Right cardiac atrium (tissue), 5 donors: Measurements from ENCODE around the gene PLA2G2E. TPM values are rescaled to one million over a fixed set of nuclear protein-coding genes. Genes with fewer than 3 reads are reported as not detected.

ENCODE experiments used
- ATAC-seq, 2 donors: fragments of 200-7000 bp; cut with Tn5 transposase; one replicate each; pipeline versions ENCODE4 v1.8.0 to v1.9.1; 2020; ENCODE audit warnings: moderate library complexity in 2 of 2, mild to moderate bottlenecking in 1 of 2
- DNase-seq, 3 donors: peaks; one replicate each; pipeline ENCODE4 v3.0.0-alpha.2; 2020
- H3K27ac ChIP-seq: one replicate; pipeline ENCODE4 v1.5.1; 2013; ENCODE audit warnings: mild to moderate bottlenecking, low read length, control low read depth, moderate library complexity
- H3K27me3 ChIP-seq: one replicate; pipeline ENCODE4 v1.6.1; 2013; ENCODE audit not compliant: control insufficient read depth, insufficient read depth
- H3K4me1 ChIP-seq: one replicate; pipeline ENCODE4 v1.6.1; 2013; ENCODE audit warnings: low read length; ENCODE audit not compliant: control insufficient read depth, insufficient read depth
- H3K4me3 ChIP-seq: one replicate; pipeline ENCODE4 v1.5.1; 2013; ENCODE audit warnings: low read length, control low read depth
- H3K9me3 ChIP-seq: one replicate; pipeline ENCODE4 v1.6.1; 2013; ENCODE audit warnings: low read length; ENCODE audit not compliant: control insufficient read depth
- WGBS: extraction: QIAGEN DNeasy Blood & Tissue Kit; methylation state at CpG from one replicate; pipeline ENCODE4 v1.1.7; 2013; 5-methylcytosine and 5-hydroxymethylcytosine counted together
- intact Hi-C, 4 donors: fragments of 100-400 bp; cut with DNase I; formaldehyde crosslinking; loops; one replicate each; pipeline versions ENCODE4 v1.11.0 to v1.14.0; 2022 to 2023
- polyA plus RNA-seq: library from polyadenylated mRNA; stranded (reverse); fragments of 200-250 nt; gene quantifications from one replicate; pipeline ENCODE4 v1.2.3, GENCODE V29; 2013
- total RNA-seq, 4 donors: library from RNA; stranded (reverse); fragmentation: NEBNext Ultra II Directional; extraction: Animal tissue kit (Norgen Biotek cat#: 25700); gene quantifications; one replicate each; pipeline ENCODE4 v1.2.1, GENCODE V29; 2021
- donor health status: healthy with polysubstance abuse.
- donor health status: DM: no; HTN: yes; CAD: no.
- donor health status: DM: no; HTN: no; CAD: no.
- donor health status: DM: no; HTN: yes; CAD: no; lungs with severe emphysema.
- donor health status: DM: yes; HTN: yes; CAD: no.

The PLA2G2E gene
- total and polyA plus RNA-seq, 5 donors = not detected

DNA sequence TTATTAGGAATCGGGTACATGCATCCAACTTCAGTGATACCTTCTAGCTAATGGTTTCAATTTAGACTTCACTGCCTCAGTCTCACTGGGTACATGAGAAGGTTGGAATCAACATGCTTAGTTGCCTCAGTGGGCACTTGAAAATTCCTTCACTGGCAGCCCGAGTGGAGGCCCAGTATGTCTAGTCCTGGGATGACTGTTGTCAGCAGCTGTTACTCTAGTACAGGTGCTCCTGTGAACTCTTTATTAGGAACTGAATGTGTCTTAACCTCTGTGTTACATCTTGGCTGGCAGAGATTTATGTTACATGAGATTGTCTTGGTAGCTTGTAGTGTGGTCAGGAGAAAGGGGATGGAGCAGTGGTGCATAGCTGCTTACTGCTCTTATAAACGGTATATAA, 13.4 kb downstream of the PLA2G2E start:
- Histone ChIP-seq H3K27me3 (no peaks in the 10 kb centered on the region), H3K4me1 (no peaks in the 10 kb centered on the region), H3K27ac (no peak overlapping the region), H3K4me3 (no peak overlapping the region), H3K9me3 (no peaks in the 10 kb centered on the region)
- intact Hi-C loops = loop anchor here in 1 of 4 donors (10.0 kb wide), 1 partner anchor 585 kb away; no protein-coding TSS in a partner anchor
- ATAC-seq = no peak
- WGBS = 90% methylated on average over 3 of the region's 3 CpGs
- DNase-seq = no peak

DNA sequence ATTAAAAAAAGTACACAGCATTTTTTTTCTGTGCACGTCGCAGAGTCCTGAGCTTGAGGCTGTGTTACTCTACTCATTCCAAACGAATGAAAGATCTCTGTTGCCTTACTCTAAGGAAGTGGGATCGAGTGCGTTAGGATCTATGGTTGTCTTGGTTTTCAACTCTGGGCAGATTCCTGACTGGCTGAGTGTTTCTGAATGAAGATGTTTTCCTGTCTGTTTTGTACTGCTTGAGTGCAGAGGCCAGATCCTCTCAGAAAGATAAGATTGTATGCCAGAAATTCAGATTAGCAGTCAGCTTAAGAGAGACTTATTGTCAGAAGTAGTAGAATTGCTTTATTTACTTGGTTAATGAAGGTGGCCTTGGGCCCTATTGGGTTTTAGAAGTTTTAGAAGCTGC, 14.0 kb downstream of the PLA2G2E start:
- intact Hi-C loops = no loop called here
- no peak overlapping the region for H3K4me3 ChIP-seq
- no peak overlapping the region for H3K27ac ChIP-seq
- no peak for DNase-seq
- no peaks in the 10 kb centered on the region for H3K27me3 ChIP-seq
- ATAC-seq = no peak
- no peaks in the 10 kb centered on the region for H3K4me1 ChIP-seq
- WGBS = 89% methylated on average over 5 of the region's 5 CpGs
- H3K9me3 ChIP-seq = no peaks in the 10 kb centered on the region

GRCh38 chr1:19907456-19907855, 16.0 kb downstream of the PLA2G2E start:
- ATAC-seq (no peak), DNase-seq (no peak)
- no peak overlapping the region for H3K4me3 ChIP-seq
- H3K27me3 ChIP-seq = no peaks in the 10 kb centered on the region
- no peaks in the 10 kb centered on the region for H3K9me3 ChIP-seq
- intact Hi-C loops = no loop called here
- no peak overlapping the region for H3K27ac ChIP-seq
- H3K4me1 ChIP-seq = no peaks in the 10 kb centered on the region
- 92% methylated on average over 13 of the region's 13 CpGs for WGBS

DNA sequence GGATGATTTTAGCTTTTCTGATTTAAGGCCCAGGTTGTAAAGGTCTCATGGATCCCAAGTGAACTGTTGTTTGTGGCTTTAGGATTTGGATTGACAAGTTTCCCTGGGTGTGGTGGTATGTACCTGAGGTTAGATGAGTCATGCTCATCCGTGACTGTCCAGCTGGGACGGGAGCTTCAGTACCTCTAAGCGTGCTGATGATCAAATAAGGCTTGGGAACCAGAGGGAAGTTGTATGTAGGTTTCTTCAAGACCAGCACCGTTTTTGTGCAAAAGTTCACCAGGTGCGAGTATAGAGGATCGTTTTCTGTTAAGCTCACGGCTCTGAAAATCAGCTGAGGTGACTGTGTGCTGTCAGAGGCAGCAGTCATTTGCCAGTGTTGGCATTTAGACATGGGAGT, 19.8 kb downstream of the PLA2G2E start:
- 95% methylated on average over 7 of the region's 7 CpGs for WGBS
- intact Hi-C loops = no loop called here

DNA sequence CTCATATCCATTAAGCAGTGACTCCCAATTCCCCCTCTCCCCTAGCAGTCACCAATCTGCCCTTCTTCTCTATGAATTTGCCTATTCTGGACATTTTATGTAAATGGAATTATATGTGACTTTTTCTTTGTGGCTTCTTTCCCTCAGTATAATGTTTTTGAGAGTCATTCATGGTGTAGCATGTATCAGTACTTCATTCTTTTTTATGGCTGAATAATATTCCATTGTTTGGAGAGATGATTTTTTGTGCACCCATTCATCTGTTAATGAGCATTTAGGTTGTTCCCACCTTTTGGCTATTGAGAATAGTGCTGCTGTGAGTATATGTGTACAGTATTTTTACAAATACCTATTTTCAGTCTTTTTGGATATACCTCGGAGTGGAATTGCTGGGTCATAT, 21.8 kb downstream of the PLA2G2E start:
- Histone ChIP-seq H3K27ac (no peak overlapping the region), H3K9me3 (no peaks in the 10 kb centered on the region), H3K27me3 (no peaks in the 10 kb centered on the region), H3K4me1 (no peaks in the 10 kb centered on the region), H3K4me3 (no peak overlapping the region)
- ATAC-seq = no peak
- intact Hi-C loops = no loop called here
- WGBS = 93% methylated on average over 1 of the region's 1 CpG
- no peak for DNase-seq

More for the DNA sequence above, 19.8 kb downstream of the PLA2G2E start:
- H3K27me3 ChIP-seq = no peaks in the 10 kb centered on the region
- H3K9me3 ChIP-seq = no peaks in the 10 kb centered on the region
- no peak for ATAC-seq
- no peak overlapping the region for H3K27ac ChIP-seq
- no peak for DNase-seq
- H3K4me3 ChIP-seq = no peak overlapping the region
- H3K4me1 ChIP-seq = no peaks in the 10 kb centered on the region

DNA sequence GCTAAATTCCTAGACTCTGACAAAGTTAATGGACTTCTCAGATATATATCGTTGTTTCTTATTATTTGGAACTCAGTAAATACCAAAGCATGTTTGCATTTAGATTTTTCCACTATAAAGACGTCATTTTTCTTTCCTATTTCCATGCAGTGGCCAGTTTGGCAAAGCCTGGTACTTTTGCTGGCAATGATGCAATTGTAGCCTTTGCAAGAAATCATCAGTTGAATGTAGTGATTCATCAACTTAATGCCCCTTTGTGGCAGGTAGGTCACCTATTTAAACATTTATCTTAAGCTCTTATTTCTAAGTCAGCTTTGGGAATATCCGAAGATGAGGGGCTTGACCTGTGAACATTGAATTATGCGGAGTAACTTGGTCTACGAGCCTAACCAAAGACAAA, 29.2 kb downstream of the PLA2G2E start:
- WGBS = 86% methylated on average over 5 of the region's 5 CpGs
- Histone ChIP-seq H3K9me3 (no peaks in the 10 kb centered on the region), H3K27me3 (no peaks in the 10 kb centered on the region), H3K4me1 (no peaks in the 10 kb centered on the region), H3K4me3 (no peak overlapping the region), H3K27ac (no peak overlapping the region)
- DNase-seq (no peak), ATAC-seq (no peak)
- intact Hi-C loops = no loop called here

GRCh38 chr1:19893687-19894086, 29.7 kb downstream of the PLA2G2E start:
- no peaks in the 10 kb centered on the region for H3K4me1 ChIP-seq
- H3K4me3 ChIP-seq = no peak overlapping the region
- H3K27me3 ChIP-seq = no peaks in the 10 kb centered on the region
- ATAC-seq = no peak
- no peak for DNase-seq
- H3K27ac ChIP-seq = no peak overlapping the region
- 92% methylated on average over 3 of the region's 3 CpGs for WGBS
- H3K9me3 ChIP-seq = no peaks in the 10 kb centered on the region
- intact Hi-C loops = no loop called here

- WGBS = 76% methylated on average over 6 of the region's 6 CpGs
- intact Hi-C loops = no loop called here
- H3K9me3 ChIP-seq = no peaks in the 10 kb centered on the region
- H3K4me1 ChIP-seq = no peaks in the 10 kb centered on the region
- ATAC-seq = no peak
- no peak overlapping the region for H3K4me3 ChIP-seq
- no peak overlapping the region for H3K27ac ChIP-seq
- DNase-seq = no peak
- no peaks in the 10 kb centered on the region for H3K27me3 ChIP-seq
Observed at GRCh38 chr1:19892628-19893168, 30.7 kb downstream of the PLA2G2E start.

- intact Hi-C loops = no loop called here
- WGBS = 92% methylated on average over 3 of the region's 3 CpGs
- Histone ChIP-seq H3K9me3 (no peaks in the 10 kb centered on the region), H3K4me1 (no peaks in the 10 kb centered on the region), H3K27ac (no peak overlapping the region), H3K4me3 (no peak overlapping the region), H3K27me3 (no peaks in the 10 kb centered on the region)
- no peak for ATAC-seq
- no peak for DNase-seq
Observed at GRCh38 chr1:19892129-19892528, 31.3 kb downstream of the PLA2G2E start.

- no peak for ATAC-seq
- H3K9me3 ChIP-seq = no peaks in the 10 kb centered on the region
- no peaks in the 10 kb centered on the region for H3K27me3 ChIP-seq
- no peak for DNase-seq
- H3K27ac ChIP-seq = no peak overlapping the region
- no peak overlapping the region for H3K4me3 ChIP-seq
- H3K4me1 ChIP-seq = peaks cover 4% of the 10 kb centered on the region
- intact Hi-C loops = no loop called here
Observed at GRCh38 chr1:19889656-19890055, 33.8 kb downstream of the PLA2G2E start.

GRCh38 chr1:19888112-19888511, 35.3 kb downstream of the PLA2G2E start:
- 88% methylated on average over 1 of the region's 1 CpG for WGBS
- DNase-seq = no peak
- Histone ChIP-seq H3K27ac (no peak overlapping the region), H3K4me1 (peaks cover 12% of the 10 kb centered on the region), H3K27me3 (no peaks in the 10 kb centered on the region), H3K4me3 (no peak overlapping the region), H3K9me3 (no peaks in the 10 kb centered on the region)
- ATAC-seq = no peak
- intact Hi-C loops = no loop called here

DNA sequence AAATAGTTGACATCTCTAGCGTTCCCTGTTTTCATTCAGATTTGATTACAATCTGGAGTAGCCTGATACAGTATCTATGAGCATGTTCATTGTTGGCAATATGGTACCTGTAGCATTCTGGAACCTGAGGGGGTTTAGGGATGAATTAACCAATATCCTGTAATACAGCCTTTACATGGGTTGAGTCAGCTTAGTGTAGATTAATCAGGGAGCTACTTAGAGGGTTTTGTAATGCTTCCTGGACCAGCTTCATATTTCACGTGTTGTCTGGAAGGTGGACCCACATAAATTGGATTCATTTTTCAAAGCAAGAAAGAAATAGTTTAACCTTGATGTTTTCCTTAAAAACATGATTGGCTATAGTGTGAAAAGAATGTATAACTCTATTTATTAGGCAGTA, 37.6 kb downstream of the PLA2G2E start:
- intact Hi-C loops = no loop called here
- no peak for ATAC-seq
- no peak overlapping the region for H3K27ac ChIP-seq
- no peak overlapping the region for H3K4me3 ChIP-seq
- H3K27me3 ChIP-seq = no peaks in the 10 kb centered on the region
- 89% methylated on average over 2 of the region's 2 CpGs for WGBS
- DNase-seq = no peak
- peaks cover 14% of the 10 kb centered on the region for H3K4me1 ChIP-seq
- no peaks in the 10 kb centered on the region for H3K9me3 ChIP-seq
